ENCODE data around the gene BRINP2. TPM values are rescaled to one million over a fixed set of nuclear protein-coding genes. Genes with fewer than 3 reads are reported as not detected.

Gene BRINP2
- total RNA-seq, 1 donor: not detected

DNA sequence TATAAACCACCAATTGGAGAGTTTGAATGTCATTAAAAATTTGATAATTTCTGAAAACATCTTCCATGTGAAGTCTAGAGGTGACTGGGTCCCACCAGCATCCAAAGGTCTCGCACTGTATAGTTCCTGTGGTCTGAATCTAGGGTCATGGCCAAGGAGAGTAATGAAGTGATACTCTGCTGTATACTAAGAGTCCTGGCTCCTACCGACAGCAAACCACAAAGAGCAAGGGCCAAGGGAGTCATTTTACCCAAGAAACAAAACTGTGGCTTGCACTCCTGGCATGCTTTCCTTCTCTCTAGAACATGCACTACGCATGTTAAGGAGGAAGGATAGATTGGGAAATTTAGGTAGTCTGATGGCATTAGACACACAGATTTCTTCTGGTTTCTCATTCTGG is 115.6 kb downstream of the BRINP2 start:
- Histone ChIP-seq H3K4me2 (ENCODE audit: insufficient read depth, low read length) (no peak overlapping the region), H3K4me3 (ENCODE audit: insufficient read depth, low read length) (no peak overlapping the region), H2AFZ (ENCODE audit: low read length) (no peak overlapping the region), H4K20me1 (ENCODE audit: insufficient read depth, low read length) (no peaks in the 10 kb centered on the region), H3K27ac (ENCODE audit: low read depth, low read length) (no peak overlapping the region), H3K79me2 (ENCODE audit: insufficient read depth, low read length) (no peaks in the 10 kb centered on the region), H3K27me3 (ENCODE audit: insufficient read depth, low read length) (no peaks in the 10 kb centered on the region), H3K4me1 (ENCODE audit: insufficient read depth, low read length) (no peaks in the 10 kb centered on the region), H3K9me3 (ENCODE audit: low read depth, low read length) (no peaks in the 10 kb centered on the region), H3K36me3 (ENCODE audit: insufficient read depth, low read length) (no peaks in the 10 kb centered on the region)
- TF ChIP-seq, protein P1, sequence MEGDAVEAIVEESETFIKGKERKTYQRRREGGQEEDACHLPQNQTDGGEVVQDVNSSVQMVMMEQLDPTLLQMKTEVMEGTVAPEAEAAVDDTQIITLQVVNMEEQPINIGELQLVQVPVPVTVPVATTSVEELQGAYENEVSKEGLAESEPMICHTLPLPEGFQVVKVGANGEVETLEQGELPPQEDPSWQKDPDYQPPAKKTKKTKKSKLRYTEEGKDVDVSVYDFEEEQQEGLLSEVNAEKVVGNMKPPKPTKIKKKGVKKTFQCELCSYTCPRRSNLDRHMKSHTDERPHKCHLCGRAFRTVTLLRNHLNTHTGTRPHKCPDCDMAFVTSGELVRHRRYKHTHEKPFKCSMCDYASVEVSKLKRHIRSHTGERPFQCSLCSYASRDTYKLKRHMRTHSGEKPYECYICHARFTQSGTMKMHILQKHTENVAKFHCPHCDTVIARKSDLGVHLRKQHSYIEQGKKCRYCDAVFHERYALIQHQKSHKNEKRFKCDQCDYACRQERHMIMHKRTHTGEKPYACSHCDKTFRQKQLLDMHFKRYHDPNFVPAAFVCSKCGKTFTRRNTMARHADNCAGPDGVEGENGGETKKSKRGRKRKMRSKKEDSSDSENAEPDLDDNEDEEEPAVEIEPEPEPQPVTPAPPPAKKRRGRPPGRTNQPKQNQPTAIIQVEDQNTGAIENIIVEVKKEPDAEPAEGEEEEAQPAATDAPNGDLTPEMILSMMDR (IDR thresholded peaks at IDR 0.05; ENCODE audit: extremely low read depth, low read depth, low read length): no peak
- peak; percentile 44 for DNase-seq (ENCODE audit: insufficient read length, low spot score, missing footprints)

DNA sequence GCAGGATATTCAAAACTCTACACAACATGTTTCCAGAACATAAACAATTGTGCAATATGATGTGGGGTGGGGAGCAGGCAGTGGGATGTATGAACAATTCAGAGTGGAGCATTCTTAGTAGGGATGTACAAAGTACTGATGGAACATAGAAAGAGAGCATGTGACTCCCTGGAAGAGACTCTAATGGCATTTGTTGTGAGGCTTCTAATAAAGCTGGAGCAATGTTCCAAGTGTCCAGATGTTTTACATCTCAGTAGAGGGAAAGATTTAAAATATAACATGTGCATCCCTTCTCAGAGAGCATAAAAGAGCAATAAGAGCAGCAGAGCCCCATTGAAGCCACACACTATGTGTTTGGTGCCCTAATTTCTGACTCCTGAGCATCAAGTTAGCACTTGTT is 116.5 kb downstream of the BRINP2 start:
- Histone ChIP-seq H3K27me3 (ENCODE audit: insufficient read depth, low read length) (no peaks in the 10 kb centered on the region), H3K4me2 (ENCODE audit: insufficient read depth, low read length) (no peak overlapping the region), H3K9me3 (ENCODE audit: low read depth, low read length) (no peaks in the 10 kb centered on the region), H3K27ac (ENCODE audit: low read depth, low read length) (no peak overlapping the region), H3K79me2 (ENCODE audit: insufficient read depth, low read length) (no peaks in the 10 kb centered on the region), H2AFZ (ENCODE audit: low read length) (no peak overlapping the region), H3K36me3 (ENCODE audit: insufficient read depth, low read length) (no peaks in the 10 kb centered on the region), H4K20me1 (ENCODE audit: insufficient read depth, low read length) (no peaks in the 10 kb centered on the region), H3K4me3 (ENCODE audit: insufficient read depth, low read length) (no peak overlapping the region), H3K4me1 (ENCODE audit: insufficient read depth, low read length) (no peaks in the 10 kb centered on the region)
- TF ChIP-seq, protein P1 (IDR thresholded peaks at IDR 0.05; ENCODE audit: extremely low read depth, low read depth, low read length): no peak
- no peak for DNase-seq (ENCODE audit: insufficient read length, low spot score, missing footprints)

DNA sequence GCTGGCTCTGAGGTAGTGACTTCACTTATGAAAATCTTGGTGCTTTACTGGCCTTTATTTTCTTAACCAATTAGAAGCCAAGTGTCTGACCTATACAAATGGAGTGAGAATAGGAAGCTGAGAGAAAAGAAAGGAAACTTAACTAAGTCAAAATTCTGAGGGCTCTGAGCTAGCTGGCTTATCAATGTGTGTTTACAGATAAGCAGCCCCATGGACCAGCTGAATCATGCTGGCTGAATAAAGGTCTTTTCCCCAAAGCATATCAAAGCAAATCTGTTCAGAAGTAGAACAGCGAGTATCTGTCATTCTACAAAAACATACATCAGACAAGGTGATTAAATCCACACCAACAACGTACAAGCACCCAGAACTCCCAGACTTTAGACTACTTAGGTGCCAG is 117.2 kb downstream of the BRINP2 start:
- no peak overlapping the region for H3K27ac ChIP-seq (ENCODE audit: low read depth, low read length)
- H3K27me3 ChIP-seq (ENCODE audit: insufficient read depth, low read length): no peaks in the 10 kb centered on the region
- H3K4me3 ChIP-seq (ENCODE audit: insufficient read depth, low read length): no peak overlapping the region
- H4K20me1 ChIP-seq (ENCODE audit: insufficient read depth, low read length): no peaks in the 10 kb centered on the region
- no peaks in the 10 kb centered on the region for H3K4me1 ChIP-seq (ENCODE audit: insufficient read depth, low read length)
- no peak overlapping the region for H2AFZ ChIP-seq (ENCODE audit: low read length)
- H3K79me2 ChIP-seq (ENCODE audit: insufficient read depth, low read length): no peaks in the 10 kb centered on the region
- no peak for DNase-seq (ENCODE audit: insufficient read length, low spot score, missing footprints)
- H3K4me2 ChIP-seq (ENCODE audit: insufficient read depth, low read length): no peak overlapping the region
- H3K36me3 ChIP-seq (ENCODE audit: insufficient read depth, low read length): no peaks in the 10 kb centered on the region
- no peaks in the 10 kb centered on the region for H3K9me3 ChIP-seq (ENCODE audit: low read depth, low read length)
- TF ChIP-seq, protein P1 (IDR thresholded peaks at IDR 0.05; ENCODE audit: extremely low read depth, low read depth, low read length): no peak

DNA sequence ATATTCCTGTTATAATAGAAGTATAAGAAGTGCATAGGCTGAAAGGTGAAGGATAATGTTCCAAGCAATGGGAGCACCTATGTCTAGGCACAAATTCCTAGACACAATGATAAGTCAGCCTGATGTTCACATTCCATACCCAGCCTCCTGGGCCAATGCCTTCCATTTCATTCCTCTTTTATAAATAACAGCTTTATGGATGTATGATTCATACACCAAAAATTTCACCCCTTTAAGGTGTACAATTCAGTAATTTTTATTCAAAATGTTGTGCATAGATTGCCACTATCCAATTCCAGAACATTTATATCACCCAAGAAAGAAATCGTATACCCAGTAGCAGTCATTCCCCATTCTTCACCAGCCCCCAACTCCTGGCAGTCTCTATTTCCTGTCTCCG is 118.8 kb downstream of the BRINP2 start:
- Histone ChIP-seq H3K79me2 (ENCODE audit: insufficient read depth, low read length) (no peaks in the 10 kb centered on the region), H4K20me1 (ENCODE audit: insufficient read depth, low read length) (no peaks in the 10 kb centered on the region), H3K27me3 (ENCODE audit: insufficient read depth, low read length) (no peaks in the 10 kb centered on the region), H3K36me3 (ENCODE audit: insufficient read depth, low read length) (no peaks in the 10 kb centered on the region), H3K27ac (ENCODE audit: low read depth, low read length) (no peak overlapping the region), H3K4me3 (ENCODE audit: insufficient read depth, low read length) (no peak overlapping the region), H2AFZ (ENCODE audit: low read length) (no peak overlapping the region), H3K9me3 (ENCODE audit: low read depth, low read length) (no peaks in the 10 kb centered on the region), H3K4me2 (ENCODE audit: insufficient read depth, low read length) (no peak overlapping the region), H3K4me1 (ENCODE audit: insufficient read depth, low read length) (no peaks in the 10 kb centered on the region)
- no peak for DNase-seq (ENCODE audit: insufficient read length, low spot score, missing footprints)
- TF ChIP-seq, protein P1 (IDR thresholded peaks at IDR 0.05; ENCODE audit: extremely low read depth, low read depth, low read length): no peak

All from osteoblast (primary cell).